CD4-positive, alpha-beta T cell treated with Interleukin-17A for 4 hours (primary cell): Measurements from ENCODE around the gene USP6.
"Not testable (repeated sequence)": the region's sequence is repeated elsewhere in the genome, so short reads cannot be mapped to it uniquely, and the experiment has no call there.

Experiments
- DNase-seq: peaks from one replicate; pipeline ENCODE4 v3.0.0-alpha.2; 2020; ENCODE audit warnings: mixed read lengths

Gene USP6

GRCh38 chr17:5200360-5200759 lies 84.5 kb downstream of the USP6 start:
- no peak for DNase-seq

DNA sequence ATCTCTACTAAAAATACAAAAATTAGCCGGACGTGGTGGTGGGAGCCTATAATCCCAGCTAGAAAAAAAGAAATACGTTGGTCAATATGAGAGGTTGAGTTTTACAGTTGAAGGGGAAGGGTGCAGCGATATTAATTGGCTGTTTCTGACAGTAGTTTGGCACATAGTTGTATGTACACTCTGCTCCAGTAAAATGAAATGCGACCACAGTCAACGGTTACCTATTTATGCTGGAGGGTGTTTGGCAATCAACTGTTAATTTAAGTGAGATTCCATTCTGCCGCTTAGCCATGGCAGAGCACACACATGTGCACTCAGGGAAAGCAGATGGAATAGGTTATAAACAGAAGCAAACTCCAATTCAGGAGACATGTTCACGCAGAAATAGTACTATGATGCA lies 85.2 kb downstream of the USP6 start:
- no peak for DNase-seq

GRCh38 chr17:5203178-5203907 lies 87.5 kb downstream of the USP6 start:
- DNase-seq, result no peak

DNA sequence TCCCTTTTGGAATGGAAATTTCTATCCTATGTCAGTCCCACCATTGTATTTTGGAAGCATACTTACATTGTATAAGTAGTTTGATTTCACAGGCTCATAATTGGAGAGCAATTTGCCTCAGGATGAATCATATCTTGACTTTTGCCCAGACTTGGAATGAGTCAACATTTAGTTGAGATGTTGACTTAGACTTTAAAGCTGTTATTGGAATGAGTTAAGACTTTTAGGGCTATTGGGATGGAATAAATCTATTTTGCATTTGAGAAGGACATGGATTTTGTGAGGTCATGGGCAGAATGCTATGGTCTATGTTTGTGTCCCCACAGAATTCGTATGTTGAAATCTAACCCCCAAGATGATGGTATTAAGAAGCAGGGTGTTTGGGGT lies 88.1 kb downstream of the USP6 start:
- no peak for DNase-seq

DNA sequence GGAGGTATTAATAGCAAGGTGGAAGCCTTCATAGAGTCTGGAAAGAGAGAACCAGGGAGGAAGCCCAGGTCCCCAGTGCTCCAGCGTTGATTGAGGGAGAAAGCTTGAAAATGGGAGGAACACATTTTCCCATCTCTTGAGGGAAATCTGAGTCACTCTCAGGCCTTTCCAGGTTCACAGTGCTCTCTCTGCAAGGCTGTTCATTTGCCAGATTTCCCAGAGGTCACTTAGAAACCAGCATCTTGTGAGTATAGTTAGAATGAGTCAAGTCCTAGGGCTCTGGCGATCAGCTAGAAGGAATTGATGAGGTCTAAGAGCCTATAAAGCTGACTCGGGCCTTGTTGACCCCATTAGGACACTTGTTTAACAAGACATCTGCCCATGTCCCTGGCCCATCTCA lies 93.6 kb downstream of the USP6 start:
- DNase-seq, result no peak

GRCh38 chr17:5210091-5210490 lies 94.3 kb downstream of the USP6 start:
- no peak for DNase-seq

DNA sequence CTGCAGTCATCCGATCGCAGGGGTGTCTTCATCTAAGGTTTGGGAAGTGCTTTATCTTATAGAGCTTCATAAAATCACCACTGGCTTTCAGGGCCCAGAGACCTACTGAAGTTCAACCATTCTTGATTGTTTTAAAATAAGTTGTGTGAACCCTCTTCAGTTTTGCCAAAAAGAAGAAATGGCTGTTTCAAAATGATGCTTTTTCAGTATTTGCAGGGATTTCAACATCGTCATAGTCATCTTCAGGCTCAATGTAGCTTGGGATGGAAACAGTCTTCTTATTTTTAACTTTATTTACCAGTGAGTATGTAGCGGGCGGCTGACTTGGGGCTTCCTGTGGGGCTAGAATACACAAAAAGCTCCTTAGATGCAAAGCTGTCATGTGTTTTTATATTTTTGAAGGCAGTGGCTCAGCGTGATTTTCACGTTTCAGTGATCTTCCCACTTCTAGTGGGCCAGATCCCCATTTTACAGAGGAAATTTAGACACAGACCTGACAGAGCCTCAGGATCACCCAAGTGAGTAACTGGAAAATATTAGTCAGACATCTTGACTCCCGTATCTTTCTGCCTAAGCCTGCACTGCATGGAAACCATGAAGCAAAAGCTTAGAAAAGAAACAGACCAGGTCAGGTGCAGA lies 94.9 kb downstream of the USP6 start:
- DNase-seq, result no peak

GRCh38 chr17:5211458-5211857 lies 95.6 kb downstream of the USP6 start:
- DNase-seq, result no peak

GRCh38 chr17:5217562-5217961 lies 101.7 kb downstream of the USP6 start:
- DNase-seq, result not testable (repeated sequence)

GRCh38 chr17:5219536-5219935 lies 103.7 kb downstream of the USP6 start:
- no peak for DNase-seq

GRCh38 chr17:5220074-5220473 lies 104.2 kb downstream of the USP6 start:
- no peak for DNase-seq

- not testable (repeated sequence) for DNase-seq
Observed at GRCh38 chr17:5221912-5222311, 106.1 kb downstream of the USP6 start.
